GM20000 (cell line): ENCODE data around the gene YPEL1.
A peak's percentile ranks its signal among the peaks of the same experiment; 100 is the strongest.

ENCODE experiments used
- DNase-seq: peaks from one replicate; pipeline ENCODE4 v3.0.0; 2012; ENCODE audit warnings: low spot score
- CTCF ChIP-seq: IDR thresholded peaks from 2 replicates; pipeline ENCODE4 v1.5.1; 2012; ENCODE audit warnings: mild to moderate bottlenecking, control low read depth; ENCODE audit errors: extremely low read depth, missing control alignments

The YPEL1 gene

DNA sequence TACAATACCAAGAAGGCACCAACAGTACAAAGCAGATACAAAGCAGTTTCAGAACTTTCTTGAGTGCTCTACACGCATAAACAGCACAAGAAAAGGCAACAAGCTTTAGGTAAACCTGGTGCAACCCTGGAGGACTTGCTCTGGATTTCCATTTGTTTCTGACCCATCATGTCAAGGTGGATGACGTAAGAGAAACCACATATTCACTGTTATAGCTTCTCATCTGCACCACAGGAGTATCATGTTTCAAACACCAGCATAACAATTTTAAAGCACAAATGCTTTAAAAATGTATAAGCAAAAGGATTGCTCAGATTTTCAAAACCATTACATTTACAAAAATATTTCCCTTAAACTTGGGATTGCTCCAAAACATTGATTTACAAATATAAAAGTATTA lies 25.0 kb upstream of the YPEL1 start:
- no peak for DNase-seq
- TF ChIP-seq CTCF: no peak

GRCh38 chr22:21759646-21760376 lies 24.2 kb upstream of the YPEL1 start:
- no peak for DNase-seq
- TF ChIP-seq CTCF: no peak

DNA sequence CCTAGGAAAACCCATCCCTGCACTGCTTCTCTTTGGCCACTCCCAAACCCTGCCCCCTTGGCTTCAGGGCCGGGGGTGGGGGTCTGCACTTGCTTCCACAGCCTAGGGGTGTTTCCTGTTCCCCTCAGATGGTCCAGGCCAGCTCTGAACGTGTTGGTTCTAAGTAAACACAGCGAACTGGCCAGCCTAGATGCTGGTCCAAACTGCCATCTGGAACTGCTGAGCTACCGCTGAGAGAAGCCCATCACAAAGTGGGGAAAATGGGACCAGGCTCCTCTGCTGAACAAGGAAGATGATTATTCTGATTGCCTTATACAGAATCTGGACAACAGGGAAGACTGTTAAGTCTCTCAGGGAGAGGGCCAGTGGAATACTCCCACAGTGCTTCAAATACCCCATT lies 23.5 kb upstream of the YPEL1 start:
- no peak for TF ChIP-seq CTCF
- no peak for DNase-seq

GRCh38 chr22:21758091-21758864 lies 22.7 kb upstream of the YPEL1 start:
- no peak for TF ChIP-seq CTCF
- DNase-seq: no peak

DNA sequence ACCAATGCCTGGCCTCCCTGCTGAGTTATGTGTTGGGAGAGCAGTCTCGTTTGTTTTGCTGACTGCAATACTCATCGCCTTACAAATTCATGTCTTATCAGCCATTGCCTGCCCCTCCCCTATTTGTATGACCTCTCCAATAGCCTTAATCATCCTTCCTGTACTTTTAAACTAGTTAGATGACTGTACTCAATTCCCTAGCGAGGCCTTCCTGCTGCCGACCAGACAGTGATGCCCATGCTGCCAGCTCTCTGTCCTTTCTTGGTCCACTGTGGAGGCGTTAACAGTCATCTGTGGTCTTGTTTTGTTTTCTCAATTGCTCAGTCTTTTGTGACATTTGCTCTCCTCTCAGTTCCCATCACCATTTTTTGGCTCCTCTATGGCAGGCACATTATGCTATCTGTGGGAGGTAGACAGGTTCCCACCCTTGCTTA lies 20.3 kb upstream of the YPEL1 start:
- DNase-seq: peak; percentile 36
- no peak for TF ChIP-seq CTCF

DNA sequence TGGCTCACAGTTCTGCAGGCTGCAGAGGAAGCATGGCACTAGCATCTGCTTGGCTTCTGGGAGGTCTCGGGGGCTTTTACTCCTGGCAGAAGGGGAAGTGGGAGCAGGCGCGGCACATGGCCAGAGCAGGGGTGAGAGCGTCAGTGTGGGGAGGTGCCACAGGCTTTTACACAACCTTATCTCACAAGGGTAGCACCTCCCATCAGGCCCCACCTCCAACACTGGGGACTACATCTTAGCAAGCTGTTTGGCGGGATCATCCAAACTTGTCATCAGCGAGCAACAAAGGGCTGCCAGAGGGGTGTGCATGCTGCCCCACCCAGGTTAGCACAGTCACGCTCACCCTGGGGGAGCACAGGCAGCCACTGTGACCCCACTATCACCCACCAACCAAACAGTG lies 18.9 kb upstream of the YPEL1 start:
- DNase-seq: no peak
- no peak for TF ChIP-seq CTCF

DNA sequence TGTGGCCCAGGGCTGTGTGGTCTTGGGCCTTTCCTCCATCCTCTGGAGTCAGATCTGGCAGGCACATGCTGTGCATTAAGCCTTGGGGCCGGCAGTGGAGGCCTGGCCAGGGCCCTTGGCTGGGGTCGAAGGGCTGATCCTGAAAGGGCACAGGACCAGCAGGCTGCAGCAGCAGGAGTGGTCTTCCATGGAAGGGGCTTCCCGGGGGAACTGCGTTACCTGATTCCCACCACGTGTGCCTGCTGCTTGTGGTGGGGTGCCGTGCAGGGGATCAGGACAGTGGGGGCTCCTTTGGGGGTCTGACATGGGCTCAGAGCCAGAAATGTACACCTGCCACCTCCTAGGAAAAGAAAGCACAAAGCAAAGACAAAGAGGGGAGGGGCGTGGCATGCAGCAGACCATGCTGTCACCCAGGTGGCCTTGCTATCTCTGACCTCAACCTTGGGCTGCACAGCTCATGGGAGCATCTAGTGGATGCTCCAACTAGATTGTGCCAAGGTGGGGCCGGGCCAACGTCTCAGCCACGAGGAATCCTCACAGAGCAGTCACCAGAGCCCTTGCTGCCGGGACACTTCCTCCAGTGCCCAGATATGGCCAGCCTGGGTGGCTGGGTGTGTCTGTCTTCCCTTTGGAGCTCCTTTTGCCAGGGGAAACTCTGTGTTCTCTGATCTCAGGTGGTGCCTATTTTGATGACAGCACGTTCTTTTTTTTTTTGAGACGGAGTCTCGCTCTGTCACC lies 17.9 kb upstream of the YPEL1 start:
- no peak for TF ChIP-seq CTCF
- DNase-seq: no peak
